GM21423 (cell line): ENCODE results near the gene CCDC74A.
A peak's percentile ranks its signal among the peaks of the same experiment; 100 is the strongest.
"Not testable (repeated sequence)": the region's sequence is repeated elsewhere in the genome, so short reads cannot be mapped to it uniquely, and the experiment has no call there.

ENCODE experiments used
- ATAC-seq: cut with Tn5 transposase; IDR thresholded peaks from one replicate; pipeline ENCODE4 v1.9.1; 2021; ENCODE audit warnings: mild to moderate bottlenecking, moderate library complexity; ENCODE audit not compliant: unreplicated experiment

CCDC74A gene

DNA sequence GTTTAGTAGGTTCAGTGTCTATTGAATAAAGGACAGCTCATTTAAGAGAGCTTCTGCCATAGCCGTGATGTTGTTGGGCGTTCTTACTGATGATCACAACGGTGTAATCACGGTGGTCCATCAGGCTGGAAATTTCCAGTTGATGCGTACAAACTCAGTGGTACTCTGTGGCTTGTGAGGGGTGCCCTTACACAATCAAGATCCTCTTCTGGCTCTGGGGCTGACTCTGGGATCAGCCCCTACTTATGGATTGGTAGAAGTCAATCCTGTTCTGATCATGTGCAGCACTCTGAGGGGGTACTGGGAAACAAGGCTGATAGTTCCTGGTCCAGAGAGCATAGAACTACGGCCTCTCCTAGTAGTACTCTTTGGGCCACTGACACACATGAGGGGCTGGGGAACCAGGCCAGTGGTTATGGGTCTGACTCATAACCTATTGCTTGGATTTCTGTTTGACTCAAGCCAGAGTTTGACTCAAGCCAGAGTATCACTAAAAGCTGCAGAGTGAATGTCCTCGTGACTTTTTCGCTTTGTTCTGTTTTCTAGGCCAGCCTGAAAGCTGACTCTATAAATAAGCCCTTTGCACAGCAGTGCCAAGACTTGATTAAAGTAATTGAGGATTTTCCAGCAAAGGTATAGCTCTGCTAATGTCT lies 29.2 kb upstream of the CCDC74A start:
- peak; percentile 79 for ATAC-seq

DNA sequence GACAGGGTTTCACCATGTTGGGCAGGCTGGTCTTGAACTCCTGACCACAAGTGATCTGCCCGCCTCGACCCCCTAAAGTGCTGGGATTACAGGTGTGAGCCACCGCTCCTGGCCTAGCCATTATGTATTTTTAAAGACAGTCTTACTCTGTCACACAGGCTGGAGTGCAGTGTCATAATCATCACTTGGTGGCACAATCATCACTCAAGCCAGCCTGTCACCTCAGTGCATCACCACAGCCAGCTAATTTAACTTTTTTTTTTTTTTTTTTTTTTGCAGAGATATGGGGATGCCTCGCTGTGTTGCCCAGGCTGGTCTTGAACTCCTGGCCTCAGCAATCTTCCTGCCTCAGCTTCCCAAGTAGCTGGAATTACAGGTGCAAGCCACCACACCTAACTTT lies 24.1 kb upstream of the CCDC74A start:
- not testable (repeated sequence) for ATAC-seq

DNA sequence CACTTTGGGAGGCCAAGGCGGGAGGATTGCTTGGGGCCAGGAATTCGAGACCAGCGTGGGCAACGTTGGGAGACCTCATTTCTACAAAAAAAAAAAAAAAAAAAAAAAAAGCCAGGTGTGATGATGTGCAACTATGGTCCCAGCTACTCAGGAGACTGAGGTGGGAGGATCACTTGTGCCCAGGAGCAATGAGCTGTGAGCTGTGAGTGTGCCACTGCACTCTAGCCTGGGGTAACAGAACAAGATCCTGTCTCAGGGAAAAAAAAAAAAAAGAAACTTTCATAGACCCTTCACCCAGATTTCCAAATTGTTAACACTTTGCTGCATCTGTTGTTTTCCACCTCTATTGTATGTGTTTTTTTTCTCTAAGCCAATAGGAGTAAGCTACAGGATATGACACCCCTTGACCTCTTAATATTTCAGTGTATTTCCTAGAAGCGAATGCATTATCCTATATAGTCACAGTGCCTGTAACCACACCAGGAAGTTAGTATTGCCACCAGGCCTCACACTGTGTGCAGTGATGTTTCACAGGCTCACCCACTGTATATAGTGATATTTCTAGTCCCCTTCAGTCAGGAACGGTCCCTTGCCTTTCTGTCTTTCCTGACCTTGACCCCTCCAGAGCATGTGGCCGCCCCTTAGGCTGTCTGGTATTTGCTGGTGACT lies 23.5 kb upstream of the CCDC74A start:
- not testable (repeated sequence) for ATAC-seq

DNA sequence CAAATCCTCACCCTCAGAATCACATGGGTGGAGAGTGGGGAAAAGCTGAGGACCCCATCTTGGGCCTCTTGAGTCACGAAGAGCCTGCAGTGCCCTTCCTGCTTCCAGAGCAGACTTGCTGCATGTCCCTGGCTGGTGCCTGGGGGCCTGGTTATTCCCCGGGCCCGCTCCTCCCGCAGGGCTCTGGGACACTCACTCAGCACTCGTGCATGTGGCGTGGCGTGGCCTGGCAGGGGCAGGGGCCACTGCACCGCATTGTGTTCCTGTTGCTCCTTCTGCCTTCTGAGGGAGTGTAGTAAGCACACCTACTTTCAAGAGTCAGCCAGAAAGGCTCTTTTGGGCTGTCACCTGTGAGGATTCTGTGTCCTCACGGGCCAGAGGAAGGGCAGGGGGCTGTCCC lies 18.1 kb upstream of the CCDC74A start:
- ATAC-seq, result no peak

DNA sequence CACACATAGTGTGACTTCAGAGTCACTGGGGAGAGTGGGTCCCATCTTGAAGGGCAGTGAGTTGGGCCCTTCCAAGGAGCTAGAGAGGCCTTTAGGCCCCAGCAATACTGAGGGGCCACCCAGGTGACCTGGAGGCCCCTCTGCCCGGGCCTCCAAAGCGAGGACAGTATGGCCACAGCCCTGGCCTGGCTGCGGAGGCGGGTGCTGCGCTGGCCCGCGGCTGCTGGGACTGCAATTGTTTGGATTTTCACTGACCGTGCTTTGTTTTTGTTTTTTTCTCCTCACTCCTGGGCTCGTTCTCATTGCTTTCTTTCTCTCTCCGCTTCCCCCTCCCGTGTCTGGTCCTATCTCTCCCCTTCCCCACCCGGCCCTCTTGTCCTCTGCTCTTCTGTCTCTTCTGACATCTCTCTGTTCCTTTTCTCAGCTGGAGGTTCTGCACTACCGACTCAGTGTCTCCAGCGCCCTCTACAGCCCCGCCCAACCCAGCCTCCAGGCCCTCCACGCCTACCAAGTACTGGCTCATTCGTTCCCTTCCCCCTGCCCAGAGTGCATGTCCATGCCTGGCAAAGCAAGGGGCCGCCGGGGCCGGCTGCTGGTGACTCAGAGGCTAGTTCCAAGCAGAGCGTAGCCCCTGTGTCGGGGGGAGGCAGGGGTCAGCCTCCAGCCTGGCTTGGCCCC lies 16.3 kb upstream of the CCDC74A start:
- ATAC-seq, result not testable (repeated sequence)

DNA sequence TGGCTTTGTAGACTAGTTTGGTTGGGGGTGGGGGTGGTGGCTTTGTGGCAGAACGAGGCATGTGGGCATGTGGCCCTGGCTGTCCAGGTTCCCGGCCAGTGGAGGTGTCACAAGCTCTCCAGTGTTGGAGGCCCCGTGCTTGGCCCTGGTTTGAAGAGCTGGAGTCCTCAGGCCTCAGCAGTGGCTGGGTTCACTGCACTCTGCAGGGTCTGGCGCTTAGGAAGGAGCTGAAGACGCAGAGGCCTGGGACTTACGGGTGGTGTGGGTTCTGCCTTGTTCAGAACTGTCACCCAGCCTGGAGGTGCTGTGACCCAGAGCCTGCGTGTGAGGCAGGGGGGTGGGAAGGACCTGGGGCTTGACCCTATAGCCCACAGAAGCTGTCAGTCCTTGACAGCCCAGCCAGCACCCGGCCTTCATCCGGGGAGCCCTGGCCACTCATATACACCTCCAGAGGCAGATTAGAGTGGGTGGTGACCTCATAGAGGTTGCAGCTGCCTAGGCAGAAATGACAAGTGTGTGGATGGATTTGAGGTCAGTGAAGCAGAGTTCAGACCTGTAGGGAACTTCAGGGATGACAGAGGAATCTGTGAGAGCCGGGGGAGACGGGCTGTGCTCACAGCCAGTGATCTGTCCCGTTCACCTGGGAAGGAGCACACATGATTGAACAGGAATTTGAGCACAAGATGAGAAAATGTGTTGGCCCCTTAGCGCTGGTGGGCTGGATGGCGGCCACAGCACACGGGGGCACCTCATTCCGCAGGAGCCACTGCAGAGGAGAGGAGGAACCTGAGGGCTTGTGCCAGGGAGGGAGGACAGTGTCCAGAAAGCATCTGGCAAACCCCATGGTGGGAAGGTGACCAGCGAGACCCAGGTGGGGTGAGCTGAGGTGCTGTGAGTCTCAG lies 15.5 kb upstream of the CCDC74A start:
- not testable (repeated sequence) for ATAC-seq

DNA sequence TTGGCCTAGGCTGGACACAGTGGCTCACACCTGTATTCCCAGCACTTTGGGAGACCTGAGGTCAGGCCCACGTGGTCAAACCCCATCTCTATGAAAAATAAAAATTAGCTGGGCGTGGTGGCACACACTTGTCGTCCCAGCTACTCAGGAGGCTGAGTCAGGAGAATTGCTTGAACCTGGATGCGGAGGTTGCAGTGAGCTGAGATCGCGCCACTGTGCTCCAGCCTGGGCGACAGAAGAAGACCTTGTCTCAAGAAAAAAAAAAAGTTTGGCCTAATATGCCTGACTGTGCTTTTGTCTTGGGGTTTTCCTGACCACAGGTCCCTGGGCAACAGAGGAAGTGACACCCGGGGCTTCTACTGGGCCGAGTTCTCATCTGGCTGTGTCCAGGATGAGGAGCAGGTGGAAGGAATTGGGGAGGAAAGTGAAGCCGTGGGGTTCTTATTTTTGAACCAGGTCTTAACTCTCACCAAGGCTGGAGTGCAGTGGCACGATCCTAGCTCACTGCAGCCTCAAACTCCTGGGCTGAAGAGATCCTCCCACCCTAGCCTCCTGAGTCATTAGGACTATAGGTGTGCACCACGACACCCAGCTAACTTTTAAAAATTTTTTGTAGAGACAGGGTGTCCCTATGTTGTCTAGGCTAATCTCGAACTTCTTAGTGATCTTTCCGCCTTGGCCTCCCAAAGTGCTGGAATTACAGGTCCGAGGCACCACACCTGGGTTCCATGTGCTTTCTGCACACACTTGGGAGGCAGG lies 13.1 kb upstream of the CCDC74A start:
- peak; percentile 83 for ATAC-seq

DNA sequence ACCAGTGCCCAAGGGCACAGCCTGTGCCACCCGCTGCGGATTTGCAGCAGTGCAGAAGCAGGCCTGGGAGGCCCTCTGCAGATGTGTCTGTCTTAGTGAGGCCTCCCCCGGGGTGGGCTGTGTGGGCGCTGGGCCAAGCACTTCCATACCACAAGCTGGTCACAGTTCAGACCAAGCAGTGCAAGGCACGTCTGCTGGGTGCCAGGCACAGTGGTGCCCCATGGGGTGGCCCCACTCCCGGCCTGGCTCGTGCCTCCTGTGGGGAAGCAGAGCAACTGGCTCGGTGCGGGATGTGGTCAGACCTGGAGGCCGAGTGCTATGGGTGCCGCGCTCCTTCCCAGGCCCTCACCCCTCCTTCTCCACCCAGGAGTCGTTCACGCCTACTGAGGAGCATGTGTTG lies 12.5 kb upstream of the CCDC74A start:
- not testable (repeated sequence) for ATAC-seq

DNA sequence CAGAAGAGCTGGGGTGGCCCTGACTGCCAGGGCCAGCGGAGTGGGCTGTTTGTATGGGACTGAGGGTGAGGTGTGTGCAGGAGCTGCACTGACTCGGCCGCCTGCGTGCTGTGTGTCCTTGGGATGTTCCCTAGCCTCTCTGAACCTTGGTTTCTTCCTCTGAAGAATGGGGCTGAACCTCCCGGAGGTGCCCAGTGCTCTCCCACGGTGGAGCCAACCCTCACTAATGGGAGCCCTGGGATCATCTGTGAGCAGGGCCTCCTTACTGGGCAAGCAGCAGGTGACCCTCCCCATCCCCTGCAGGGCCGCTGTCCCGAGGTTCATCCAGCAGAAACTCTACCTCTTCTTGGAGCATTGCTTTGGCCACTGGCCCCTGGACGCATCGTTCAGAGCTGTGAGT lies 11.7 kb upstream of the CCDC74A start:
- no peak for ATAC-seq

DNA sequence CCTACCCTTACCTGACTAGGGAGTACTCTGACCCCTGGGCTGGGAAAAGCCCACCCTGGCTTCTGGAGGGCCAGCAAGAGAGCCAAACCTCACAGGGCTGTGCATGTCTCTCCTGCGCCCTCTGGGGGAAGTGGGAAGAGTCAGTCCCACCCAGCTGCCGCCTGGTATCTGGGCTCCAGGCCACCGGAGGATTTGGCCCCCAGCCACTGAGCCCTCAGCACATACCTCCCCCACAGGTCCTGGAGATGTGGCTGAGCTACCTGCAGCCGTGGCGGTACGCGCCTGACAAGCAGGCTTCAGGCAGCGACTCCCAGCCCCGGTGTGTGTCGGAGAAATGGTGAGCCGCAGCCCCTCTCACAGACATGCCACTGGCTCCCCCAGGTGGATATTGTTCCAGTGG lies 11.1 kb upstream of the CCDC74A start:
- ATAC-seq, result not testable (repeated sequence)

DNA sequence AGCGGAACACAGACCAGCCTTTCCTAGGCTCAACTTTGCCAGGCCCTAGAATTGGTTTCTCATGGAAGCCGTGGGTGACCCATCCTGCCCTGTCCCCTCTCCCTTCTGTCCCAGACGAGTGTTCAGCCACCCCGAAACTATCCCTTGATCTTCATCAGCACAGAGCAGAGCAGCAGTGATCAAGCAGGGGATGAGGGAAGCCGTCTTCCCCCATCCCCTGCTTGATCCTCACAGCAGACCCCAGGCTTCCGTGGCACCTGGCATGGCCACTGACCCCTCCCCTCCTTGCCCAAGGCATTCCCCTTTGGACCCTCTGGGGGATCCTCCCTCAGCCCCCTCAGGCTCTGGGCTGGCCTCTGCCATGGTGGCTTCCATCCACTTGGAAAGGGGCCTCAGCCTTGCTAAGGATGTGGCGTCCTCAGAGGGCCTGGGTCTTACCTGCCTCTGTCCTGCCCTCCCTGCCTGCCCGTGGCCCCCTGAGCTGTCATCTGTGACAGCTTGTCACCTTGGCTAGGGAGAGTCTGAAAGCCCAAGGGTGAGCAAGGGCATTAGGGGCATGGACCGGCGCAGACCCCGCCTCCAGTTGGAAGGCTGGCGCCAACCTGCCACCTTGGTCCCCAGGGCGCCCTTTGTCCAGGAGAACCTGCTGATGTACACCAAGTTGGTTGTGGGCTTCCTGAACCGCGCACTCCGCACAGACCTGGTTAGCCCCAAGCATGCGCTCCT lies 10.4 kb upstream of the CCDC74A start:
- ATAC-seq, result no peak

DNA sequence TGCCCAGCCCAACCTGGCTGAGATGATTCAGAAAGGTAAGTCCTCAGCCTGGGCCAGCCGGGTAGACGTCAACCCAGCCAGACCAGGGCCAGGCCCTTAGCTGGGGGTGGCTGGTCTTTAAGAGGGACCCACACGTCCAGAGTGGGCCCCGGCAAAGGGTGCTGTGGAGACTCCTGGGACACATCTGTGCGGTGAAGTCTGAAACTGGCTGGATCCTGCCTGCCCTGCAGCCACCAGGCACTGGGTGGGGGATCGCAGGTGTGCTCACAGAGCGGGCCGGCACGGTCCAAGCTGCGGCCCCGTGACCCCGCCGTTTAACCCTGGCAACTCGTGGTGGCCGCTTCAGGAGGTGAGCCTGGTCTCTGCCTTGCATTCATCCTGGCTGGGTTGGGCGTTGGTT lies 9.8 kb upstream of the CCDC74A start:
- ATAC-seq, result not testable (repeated sequence)

DNA sequence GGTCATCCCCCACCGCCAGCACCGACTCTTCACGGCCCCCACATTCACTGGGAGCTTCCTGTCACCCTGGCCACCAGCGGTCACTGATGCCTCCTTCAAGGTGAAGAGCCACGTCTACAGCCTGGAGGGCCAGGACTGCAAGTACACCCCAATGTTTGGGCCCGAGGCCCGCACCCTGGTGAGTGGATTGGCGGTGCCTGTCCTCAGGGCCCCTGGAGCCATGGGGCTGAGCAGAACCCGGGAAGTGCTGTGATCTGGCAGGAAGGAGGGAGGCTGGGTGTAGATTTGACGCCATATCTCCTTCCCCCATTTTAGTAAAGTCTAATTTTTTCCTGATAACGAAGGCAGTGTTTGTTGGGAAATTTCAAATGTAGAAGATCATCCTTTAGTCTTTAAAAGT lies 9.2 kb upstream of the CCDC74A start:
- ATAC-seq, result not testable (repeated sequence)

DNA sequence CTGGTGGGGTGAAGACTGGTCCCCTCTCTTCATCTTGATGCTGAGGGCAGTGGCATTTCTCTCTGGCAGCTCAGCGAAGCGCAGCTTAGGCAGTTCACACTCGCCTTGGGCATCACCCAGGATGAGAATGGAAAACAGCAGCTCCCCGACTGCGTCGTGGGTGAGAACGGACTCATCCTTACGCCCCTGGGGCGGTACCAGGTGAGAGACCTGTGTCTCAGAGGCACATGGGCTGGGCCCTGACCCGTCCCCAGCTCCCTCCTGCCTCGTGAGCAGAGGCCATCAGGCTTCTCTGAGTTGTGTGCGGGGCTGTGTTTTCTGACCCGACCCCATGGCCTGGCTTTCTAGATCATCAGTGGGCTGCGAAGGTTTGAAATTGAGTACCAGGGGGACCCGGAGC lies 8.2 kb upstream of the CCDC74A start:
- no peak for ATAC-seq

DNA sequence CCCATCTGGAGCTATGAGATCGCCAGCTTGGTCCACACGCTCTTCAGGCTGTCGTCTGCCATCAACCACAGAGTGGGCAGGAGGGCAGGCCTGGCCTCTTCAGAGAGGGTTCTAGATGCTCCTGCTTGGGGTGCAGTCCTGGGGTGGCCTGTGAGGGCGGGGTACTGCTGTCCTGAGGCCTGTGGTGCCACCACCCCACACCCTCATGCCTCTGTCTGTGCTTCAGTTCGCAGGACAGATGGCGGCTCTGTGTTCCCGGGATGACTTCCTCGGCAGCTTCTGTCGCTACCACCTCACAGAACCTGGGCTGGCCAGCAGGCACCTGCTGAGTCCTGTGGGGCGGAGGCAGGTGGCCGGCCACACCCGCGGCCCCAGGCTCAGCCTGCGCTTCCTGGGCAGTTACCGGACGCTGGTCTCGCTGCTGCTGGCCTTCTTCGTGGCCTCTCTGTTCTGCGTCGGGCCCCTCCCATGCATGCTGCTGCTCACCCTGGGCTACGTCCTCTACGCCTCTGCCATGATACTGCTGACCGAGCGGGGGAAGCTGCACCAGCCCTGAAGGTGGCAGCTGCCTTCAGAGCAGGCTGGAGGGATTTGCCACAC lies 7.7 kb upstream of the CCDC74A start:
- not testable (repeated sequence) for ATAC-seq

DNA sequence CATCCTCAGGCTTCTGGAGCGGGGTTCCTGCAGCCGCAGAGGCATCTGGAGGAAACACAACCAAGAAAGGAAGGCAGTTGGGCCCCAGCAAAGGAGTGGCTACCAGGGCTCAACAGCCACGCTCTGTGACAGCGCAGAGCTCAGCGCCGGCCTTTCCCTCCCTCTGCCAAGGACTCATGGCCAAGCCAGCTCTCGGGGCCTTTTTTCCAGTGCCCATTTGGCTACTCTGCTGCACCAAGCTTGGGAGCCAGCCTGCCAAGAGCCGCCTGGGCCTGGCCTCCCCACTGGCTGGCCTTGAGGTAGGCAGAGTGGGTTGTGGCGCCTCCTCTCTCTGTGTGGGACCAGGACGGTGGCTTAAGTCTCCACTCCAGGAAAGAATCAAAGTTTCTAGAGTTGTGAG lies 7.2 kb upstream of the CCDC74A start:
- ATAC-seq, result no peak

DNA sequence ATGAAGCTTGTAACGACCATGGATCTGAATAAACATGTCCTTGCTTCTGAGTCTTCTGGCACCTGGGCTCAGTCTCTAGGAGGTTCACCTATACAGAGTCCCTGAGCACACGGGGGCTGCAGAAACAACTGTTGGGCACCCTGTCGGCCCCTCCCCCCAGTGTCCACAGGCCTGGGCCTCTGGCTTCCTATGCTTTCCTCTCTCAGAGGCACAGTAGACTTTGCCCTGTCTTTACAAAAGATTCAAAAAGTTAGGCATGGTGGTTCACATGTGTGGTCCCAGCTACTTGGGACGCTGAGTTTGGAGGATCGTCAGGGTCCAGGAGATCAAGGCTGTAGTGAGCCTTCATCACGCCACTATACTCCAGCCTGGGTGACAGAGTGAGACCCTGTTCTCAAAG lies 6.2 kb upstream of the CCDC74A start:
- not testable (repeated sequence) for ATAC-seq

DNA sequence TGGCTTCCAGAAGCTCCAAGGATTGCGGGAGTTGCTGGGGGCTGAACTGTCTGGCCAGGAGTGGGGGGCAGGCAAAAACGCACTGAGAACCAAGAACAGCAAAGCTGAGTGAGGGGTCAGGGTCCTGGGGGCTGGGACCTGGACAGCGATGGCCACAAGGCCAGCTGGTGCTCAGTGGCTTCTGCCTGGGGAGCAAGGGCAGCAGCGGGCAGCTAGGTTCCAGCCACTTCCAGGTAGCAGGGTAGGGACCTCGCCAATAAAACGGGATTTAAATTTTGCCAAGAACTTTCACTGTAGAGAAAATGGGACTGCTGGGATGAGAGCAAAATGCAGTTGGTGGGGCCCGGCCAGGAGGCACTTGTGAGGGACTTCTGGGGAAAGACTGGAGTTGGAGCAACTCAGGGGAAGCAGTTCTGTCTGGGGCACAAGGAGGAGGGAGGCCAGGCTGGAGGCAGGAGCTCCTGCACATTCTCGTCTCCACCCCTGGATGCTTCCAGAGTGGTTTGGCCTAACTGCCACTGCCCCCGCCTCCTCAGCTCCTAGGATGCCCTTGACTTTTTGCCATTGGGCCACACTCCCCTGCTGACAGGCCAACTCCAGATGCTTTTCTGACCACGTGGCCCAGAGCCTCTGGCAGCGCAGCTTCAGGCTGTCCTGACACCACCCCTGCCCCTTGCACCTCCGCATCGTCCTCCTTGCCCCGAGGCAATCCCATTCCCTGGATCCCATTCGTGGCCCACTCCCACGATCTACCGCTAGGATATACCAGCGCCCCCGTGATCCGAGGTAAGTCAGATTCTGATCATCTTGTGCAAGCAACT lies 5.5 kb upstream of the CCDC74A start:
- no peak for ATAC-seq
